DOHH2 (cell line): ENCODE results near the gene GABRB1.

Experiments
- H3F3A ChIP-seq: fragments of 200-600 bp; sonication (generic), shearing (Covaris generic); 2 replicates; pipeline ENCODE4 v1.6.0; 2016; ENCODE audit warnings: antibody characterized with exemption, mild to moderate bottlenecking; ENCODE audit not compliant: control insufficient read depth, insufficient read depth
- H3K27ac ChIP-seq: fragments of 200-600 bp; sonication (generic); 2 replicates; pipeline ENCODE4 v1.5.1; 2014; ENCODE audit warnings: low read depth, mild to moderate bottlenecking, low read length, moderate library complexity
- H3K27me3 ChIP-seq: fragments of 200-600 bp; sonication (generic); 2 replicates; pipeline ENCODE4 v1.6.1; 2014; ENCODE audit warnings: mild to moderate bottlenecking, low read length, mixed read lengths; ENCODE audit not compliant: control insufficient read depth
- H3K36me3 ChIP-seq: fragments of 200-600 bp; sonication (generic); 2 replicates; pipeline ENCODE4 v1.6.1; 2014; ENCODE audit warnings: mild to moderate bottlenecking, low read length, moderate library complexity, mixed read lengths; ENCODE audit not compliant: control insufficient read depth
- H3K4me1 ChIP-seq: fragments of 200-600 bp; sonication (generic); 2 replicates; pipeline ENCODE4 v1.6.1; 2014; ENCODE audit warnings: mild to moderate bottlenecking, low read length, mixed read lengths; ENCODE audit not compliant: control insufficient read depth
- H3K4me2 ChIP-seq: fragments of 200-600 bp; sonication (generic); 2 replicates; pipeline ENCODE4 v1.6.0; 2014; ENCODE audit warnings: mild to moderate bottlenecking, low read length, moderate library complexity
- H3K4me3 ChIP-seq: fragments of 200-600 bp; sonication (generic); 2 replicates; pipeline ENCODE4 v1.5.1; 2014; ENCODE audit warnings: mild to moderate bottlenecking, low read length, mixed read lengths
- H3K79me2 ChIP-seq: fragments of 200-600 bp; sonication (generic); 2 replicates; pipeline ENCODE4 v1.6.1; 2014; ENCODE audit warnings: mild to moderate bottlenecking, low read length, mixed read lengths; ENCODE audit not compliant: control insufficient read depth
- H3K9me2 ChIP-seq: fragments of 200-600 bp; sonication (generic); replicated peaks from 2 replicates; pipeline ENCODE4 v1.6.1; 2014; ENCODE audit warnings: mild to moderate bottlenecking, low read length, mixed read lengths; ENCODE audit not compliant: control insufficient read depth
- H3K9me3 ChIP-seq: fragments of 200-600 bp; sonication (generic); 2 replicates; pipeline ENCODE4 v1.6.1; 2014; ENCODE audit warnings: antibody characterized with exemption, low read length, mixed read lengths; ENCODE audit not compliant: control insufficient read depth, insufficient read depth
- H4K20me1 ChIP-seq: fragments of 200-600 bp; sonication (generic); 2 replicates; pipeline ENCODE4 v1.6.0; 2014; ENCODE audit warnings: low read depth, mild to moderate bottlenecking, antibody characterized with exemption, low read length, moderate library complexity; ENCODE audit not compliant: control insufficient read depth, insufficient read depth
- EZH2phosphoT487 ChIP-seq: fragments of 200-600 bp; sonication (generic); IDR thresholded peaks from 2 replicates; pipeline ENCODE4 v1.6.1; 2017; ENCODE audit warnings: borderline replicate concordance, mild to moderate bottlenecking, antibody characterized with exemption, low read length, moderate library complexity, mixed read lengths
- TF ChIP-seq, protein P1 (sequence below): fragments of 200-600 bp; sonication (generic); IDR thresholded peaks from one replicate; pipeline ENCODE4 v1.5.1; 2014; ENCODE audit warnings: antibody characterized with exemption, mild to moderate bottlenecking, low read depth, low read length; ENCODE audit not compliant: poor library complexity, severe bottlenecking

GABRB1 gene

GRCh38 chr4:47040828-47041227 is 9.5 kb downstream of the GABRB1 start:
- Histone ChIP-seq H3K9me2 (no peaks in the 10 kb centered on the region), H3K9me3 (no peaks in the 10 kb centered on the region), H3K4me2 (no peak overlapping the region), H4K20me1 (no peaks in the 10 kb centered on the region), H3K4me3 (no peak overlapping the region), H3K27me3 (no peaks in the 10 kb centered on the region), H3K4me1 (no peaks in the 10 kb centered on the region), H3K79me2 (no peaks in the 10 kb centered on the region), H3K27ac (no peak overlapping the region), H3F3A (no peaks in the 10 kb centered on the region), H3K36me3 (no peaks in the 10 kb centered on the region)
- TF ChIP-seq, protein P1, sequence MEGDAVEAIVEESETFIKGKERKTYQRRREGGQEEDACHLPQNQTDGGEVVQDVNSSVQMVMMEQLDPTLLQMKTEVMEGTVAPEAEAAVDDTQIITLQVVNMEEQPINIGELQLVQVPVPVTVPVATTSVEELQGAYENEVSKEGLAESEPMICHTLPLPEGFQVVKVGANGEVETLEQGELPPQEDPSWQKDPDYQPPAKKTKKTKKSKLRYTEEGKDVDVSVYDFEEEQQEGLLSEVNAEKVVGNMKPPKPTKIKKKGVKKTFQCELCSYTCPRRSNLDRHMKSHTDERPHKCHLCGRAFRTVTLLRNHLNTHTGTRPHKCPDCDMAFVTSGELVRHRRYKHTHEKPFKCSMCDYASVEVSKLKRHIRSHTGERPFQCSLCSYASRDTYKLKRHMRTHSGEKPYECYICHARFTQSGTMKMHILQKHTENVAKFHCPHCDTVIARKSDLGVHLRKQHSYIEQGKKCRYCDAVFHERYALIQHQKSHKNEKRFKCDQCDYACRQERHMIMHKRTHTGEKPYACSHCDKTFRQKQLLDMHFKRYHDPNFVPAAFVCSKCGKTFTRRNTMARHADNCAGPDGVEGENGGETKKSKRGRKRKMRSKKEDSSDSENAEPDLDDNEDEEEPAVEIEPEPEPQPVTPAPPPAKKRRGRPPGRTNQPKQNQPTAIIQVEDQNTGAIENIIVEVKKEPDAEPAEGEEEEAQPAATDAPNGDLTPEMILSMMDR = no peak
- TF ChIP-seq EZH2phosphoT487 = no peak

DNA sequence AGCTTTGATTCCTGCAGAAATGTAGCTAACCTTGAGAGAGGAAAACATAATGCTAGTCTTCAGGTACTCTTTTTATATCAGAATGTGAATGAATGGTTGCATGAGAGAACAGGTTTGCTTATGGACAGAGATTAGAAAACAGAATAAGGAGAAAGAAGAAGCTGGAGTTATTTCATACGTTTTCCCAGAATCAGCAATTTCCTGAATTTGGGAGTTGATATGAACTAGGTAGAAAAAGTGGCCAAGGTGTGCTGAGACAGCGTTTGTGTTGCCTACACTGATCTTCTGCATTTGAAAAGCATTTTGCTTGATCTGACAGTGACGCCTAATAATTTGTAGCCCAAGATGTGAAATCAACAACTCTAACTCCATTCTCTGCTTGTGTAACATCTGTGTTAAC is 12.5 kb downstream of the GABRB1 start:
- H4K20me1 ChIP-seq = no peaks in the 10 kb centered on the region
- H3K27ac ChIP-seq = no peak overlapping the region
- no peaks in the 10 kb centered on the region for H3F3A ChIP-seq
- no peaks in the 10 kb centered on the region for H3K36me3 ChIP-seq
- H3K9me3 ChIP-seq = no peaks in the 10 kb centered on the region
- no peaks in the 10 kb centered on the region for H3K4me1 ChIP-seq
- no peak overlapping the region for H3K4me3 ChIP-seq
- no peak overlapping the region for H3K4me2 ChIP-seq
- no peaks in the 10 kb centered on the region for H3K27me3 ChIP-seq
- no peaks in the 10 kb centered on the region for H3K9me2 ChIP-seq
- no peaks in the 10 kb centered on the region for H3K79me2 ChIP-seq
- TF ChIP-seq, protein P1 = no peak
- no peak for TF ChIP-seq EZH2phosphoT487

DNA sequence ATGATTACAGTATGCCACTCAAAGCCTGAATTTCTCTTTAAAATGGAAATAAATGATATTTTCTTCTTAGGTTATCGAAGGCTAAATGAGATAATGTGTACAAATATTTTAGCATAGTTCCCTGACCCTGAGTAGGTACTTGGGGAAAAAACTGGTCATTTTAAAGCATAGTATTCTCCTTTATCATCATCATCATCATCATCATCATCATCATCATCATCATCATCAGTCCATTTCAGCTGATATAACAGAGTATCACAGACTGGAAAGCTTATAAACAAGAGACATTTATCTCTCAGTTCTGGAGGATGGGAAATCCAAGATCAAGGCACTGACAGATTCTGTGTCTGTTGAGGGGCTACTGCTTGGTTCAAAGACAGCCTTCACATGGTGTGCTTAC is 13.9 kb downstream of the GABRB1 start:
- Histone ChIP-seq H3K9me2 (no peaks in the 10 kb centered on the region), H3K4me2 (no peak overlapping the region), H3K79me2 (no peaks in the 10 kb centered on the region), H3K27ac (no peak overlapping the region), H3K36me3 (no peaks in the 10 kb centered on the region), H3K9me3 (no peaks in the 10 kb centered on the region), H4K20me1 (no peaks in the 10 kb centered on the region), H3K4me3 (no peak overlapping the region), H3F3A (no peaks in the 10 kb centered on the region), H3K27me3 (no peaks in the 10 kb centered on the region), H3K4me1 (no peaks in the 10 kb centered on the region)
- TF ChIP-seq, protein P1 = no peak
- TF ChIP-seq EZH2phosphoT487 = no peak

DNA sequence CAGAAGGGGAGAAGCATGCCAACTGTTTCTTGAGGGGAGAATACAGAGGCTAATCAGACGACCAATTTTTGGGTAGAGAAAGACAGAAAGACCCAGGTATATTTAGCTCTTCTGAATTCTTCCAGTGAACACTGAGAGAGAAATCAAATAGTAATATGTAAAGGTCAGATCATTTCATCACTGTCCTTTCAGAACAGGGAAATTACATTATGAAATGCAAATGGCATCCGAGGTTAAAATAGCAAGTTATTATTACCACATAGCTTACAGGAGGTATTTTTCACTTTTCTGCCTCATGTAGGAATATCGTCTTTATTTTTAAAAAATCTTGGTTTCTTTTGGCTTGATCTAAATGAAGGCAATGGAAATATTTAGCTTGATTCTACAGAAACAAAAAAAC is 18.0 kb downstream of the GABRB1 start:
- Histone ChIP-seq H3K36me3 (no peaks in the 10 kb centered on the region), H3K4me2 (no peak overlapping the region), H3K27ac (no peak overlapping the region), H3K27me3 (no peaks in the 10 kb centered on the region; the same call in 1 of the 2 replicates), H3K9me2 (no peaks in the 10 kb centered on the region), H4K20me1 (no peaks in the 10 kb centered on the region), H3K9me3 (no peaks in the 10 kb centered on the region), H3K4me3 (no peak overlapping the region), H3K4me1 (no peaks in the 10 kb centered on the region), H3K79me2 (no peaks in the 10 kb centered on the region), H3F3A (no peaks in the 10 kb centered on the region)
- TF ChIP-seq EZH2phosphoT487 = no peak
- TF ChIP-seq, protein P1 = no peak
